GM12873 (cell line): ENCODE measurements around the gene UBE2N.

ENCODE experiments used
- TF ChIP-seq, protein P1 (sequence below): IDR thresholded peaks from 2 replicates; pipeline ENCODE4 v1.5.1; 2012; ENCODE audit warnings: low read depth, mild to moderate bottlenecking, moderate library complexity, low read length, control low read depth; ENCODE audit not compliant: insufficient read depth; ENCODE audit errors: missing control alignments

UBE2N gene

DNA sequence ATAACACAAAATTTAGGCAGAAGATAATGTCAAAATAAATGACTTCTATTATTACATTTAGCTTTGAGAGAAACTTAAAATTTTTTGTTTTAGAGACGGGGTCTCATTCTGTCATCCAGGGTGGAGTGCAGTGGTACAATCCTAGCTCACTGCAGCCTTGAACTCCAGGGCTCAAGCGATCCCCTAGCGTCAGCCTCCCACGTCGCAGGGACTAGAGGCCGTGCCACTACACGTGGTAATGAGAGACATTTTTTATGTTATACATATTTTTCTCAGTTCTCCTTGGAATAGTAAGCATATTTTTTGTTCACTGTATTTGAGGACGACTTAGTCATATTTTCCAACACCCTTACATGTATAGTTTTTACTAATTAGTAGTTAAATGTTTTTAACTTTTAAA is 85.5 kb downstream of the UBE2N start:
- TF ChIP-seq, protein P1, sequence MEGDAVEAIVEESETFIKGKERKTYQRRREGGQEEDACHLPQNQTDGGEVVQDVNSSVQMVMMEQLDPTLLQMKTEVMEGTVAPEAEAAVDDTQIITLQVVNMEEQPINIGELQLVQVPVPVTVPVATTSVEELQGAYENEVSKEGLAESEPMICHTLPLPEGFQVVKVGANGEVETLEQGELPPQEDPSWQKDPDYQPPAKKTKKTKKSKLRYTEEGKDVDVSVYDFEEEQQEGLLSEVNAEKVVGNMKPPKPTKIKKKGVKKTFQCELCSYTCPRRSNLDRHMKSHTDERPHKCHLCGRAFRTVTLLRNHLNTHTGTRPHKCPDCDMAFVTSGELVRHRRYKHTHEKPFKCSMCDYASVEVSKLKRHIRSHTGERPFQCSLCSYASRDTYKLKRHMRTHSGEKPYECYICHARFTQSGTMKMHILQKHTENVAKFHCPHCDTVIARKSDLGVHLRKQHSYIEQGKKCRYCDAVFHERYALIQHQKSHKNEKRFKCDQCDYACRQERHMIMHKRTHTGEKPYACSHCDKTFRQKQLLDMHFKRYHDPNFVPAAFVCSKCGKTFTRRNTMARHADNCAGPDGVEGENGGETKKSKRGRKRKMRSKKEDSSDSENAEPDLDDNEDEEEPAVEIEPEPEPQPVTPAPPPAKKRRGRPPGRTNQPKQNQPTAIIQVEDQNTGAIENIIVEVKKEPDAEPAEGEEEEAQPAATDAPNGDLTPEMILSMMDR: no peak
